Muscle of leg (tissue), 11 donors: ENCODE results near the gene FBXW8. TPM values are rescaled to one million over a fixed set of nuclear protein-coding genes. Genes with fewer than 3 reads are reported as not detected.

ENCODE experiments used
- DNase-seq: peaks from one replicate; pipeline ENCODE4 v3.0.0; 2013
- H3K27ac ChIP-seq: one replicate; pipeline ENCODE4 v1.5.1; 2013; ENCODE audit warnings: mild to moderate bottlenecking, low read length, control low read depth
- H3K27me3 ChIP-seq: one replicate; pipeline ENCODE4 v1.6.1; 2013; ENCODE audit warnings: low read length; ENCODE audit not compliant: control insufficient read depth, insufficient read depth
- H3K36me3 ChIP-seq: one replicate; pipeline ENCODE4 v1.6.1; 2013; ENCODE audit warnings: low read length; ENCODE audit not compliant: control insufficient read depth, insufficient read depth
- H3K4me1 ChIP-seq: one replicate; pipeline ENCODE4 v1.6.1; 2013; ENCODE audit warnings: low read length; ENCODE audit not compliant: control insufficient read depth, insufficient read depth
- H3K4me3 ChIP-seq: one replicate; pipeline ENCODE4 v1.5.1; 2013; ENCODE audit warnings: low read length, control low read depth
- H3K9me3 ChIP-seq: replicated peaks from 2 replicates; pipeline ENCODE4 v1.6.1; 2013; ENCODE audit warnings: low read depth, low read length; ENCODE audit not compliant: control insufficient read depth
- WGBS: methylation state at CpG from one replicate; pipeline ENCODE4 v1.1.5; 2013; ENCODE audit warnings: missing lambda C conversion rate; ENCODE audit not compliant: insufficient coverage; 5-methylcytosine and 5-hydroxymethylcytosine counted together
- polyA plus RNA-seq, 8 donors: library from polyadenylated mRNA; unstranded; fragments of 120-200 nt; gene quantifications; one replicate each; pipeline versions ENCODE4 v1.2.1 to v1.2.3, GENCODE V29; 2013; ENCODE audit warnings: inconsistent platforms in 1 of 8, low replicate concordance in 1 of 8; ENCODE audit not compliant: insufficient read length in 8 of 8, insufficient read depth in 1 of 8
- total RNA-seq: library from RNA; stranded (reverse); fragments of 120-200 nt; gene quantifications from one replicate; pipeline ENCODE4 v1.2.4, GENCODE V29; 2013

The FBXW8 gene
- total and polyA plus RNA-seq, 9 donors: 11.1 to 20.3 (median 14.8) TPM

- no peaks in the 10 kb centered on the region for H3K27me3 ChIP-seq
- DNase-seq: no peak
- no peak overlapping the region for H3K4me3 ChIP-seq
- H3K36me3 ChIP-seq: peaks cover 18% of the 10 kb centered on the region
- no peak overlapping the region for H3K27ac ChIP-seq
- H3K9me3 ChIP-seq: no peaks in the 10 kb centered on the region
- peaks cover 7% of the 10 kb centered on the region for H3K4me1 ChIP-seq
- 89% methylated on average over 2 of the region's 4 CpGs for WGBS
Observed at GRCh38 chr12:116971222-116971621, 60.5 kb downstream of the FBXW8 start.

GRCh38 chr12:116975779-116976393, 65.1 kb downstream of the FBXW8 start:
- Histone ChIP-seq H3K36me3 (peaks cover 10% of the 10 kb centered on the region), H3K4me1 (no peaks in the 10 kb centered on the region), H3K27me3 (no peaks in the 10 kb centered on the region), H3K9me3 (no peaks in the 10 kb centered on the region), H3K4me3 (no peak overlapping the region), H3K27ac (no peak overlapping the region)
- 88% methylated on average over 1 of the region's 3 CpGs for WGBS
- DNase-seq: no peak

GRCh38 chr12:116977465-116978380, 67.0 kb downstream of the FBXW8 start:
- no peaks in the 10 kb centered on the region for H3K27me3 ChIP-seq
- no peak overlapping the region for H3K4me3 ChIP-seq

GRCh38 chr12:116978791-116979508, 68.2 kb downstream of the FBXW8 start:
- Histone ChIP-seq H3K27me3 (no peaks in the 10 kb centered on the region), H3K4me3 (no peak overlapping the region), H3K27ac (no peak overlapping the region), H3K4me1 (no peaks in the 10 kb centered on the region), H3K9me3 (no peaks in the 10 kb centered on the region), H3K36me3 (peaks cover 4% of the 10 kb centered on the region)
- no peak for DNase-seq
- 78% methylated on average over 5 of the region's 7 CpGs for WGBS

More at GRCh38 chr12:116977465-116978380, 67.0 kb downstream of the FBXW8 start:
- 53% methylated on average over 4 of the region's 13 CpGs for WGBS
- DNase-seq: no peak
- Histone ChIP-seq H3K4me1 (no peaks in the 10 kb centered on the region), H3K36me3 (peaks cover 10% of the 10 kb centered on the region), H3K27ac (no peak overlapping the region), H3K9me3 (no peaks in the 10 kb centered on the region)

- H3K36me3 ChIP-seq: peaks cover 3% of the 10 kb centered on the region
- H3K4me3 ChIP-seq: no peak overlapping the region
- no CpG with 5 or more reads among the region's 1 CpG for WGBS
- no peaks in the 10 kb centered on the region for H3K27me3 ChIP-seq
- H3K4me1 ChIP-seq: no peaks in the 10 kb centered on the region
- H3K27ac ChIP-seq: no peak overlapping the region
- no peaks in the 10 kb centered on the region for H3K9me3 ChIP-seq
- no peak for DNase-seq
Observed at GRCh38 chr12:116980083-116980482, 69.3 kb downstream of the FBXW8 start.

- WGBS: 73% methylated on average over 5 of the region's 10 CpGs
- H3K4me1 ChIP-seq: no peaks in the 10 kb centered on the region
- H3K27ac ChIP-seq: no peak overlapping the region
- DNase-seq: peak; percentile 42
- no peaks in the 10 kb centered on the region for H3K9me3 ChIP-seq
- no peaks in the 10 kb centered on the region for H3K27me3 ChIP-seq
- peaks cover 20% of the 10 kb centered on the region for H3K36me3 ChIP-seq
- no peak overlapping the region for H3K4me3 ChIP-seq
Observed at GRCh38 chr12:116982791-116983411, 72.2 kb downstream of the FBXW8 start.

- H3K36me3 ChIP-seq: peaks cover 25% of the 10 kb centered on the region
- no peak overlapping the region for H3K27ac ChIP-seq
- no peaks in the 10 kb centered on the region for H3K9me3 ChIP-seq
- H3K4me3 ChIP-seq: no peak overlapping the region
- H3K4me1 ChIP-seq: no peaks in the 10 kb centered on the region
- 50% methylated on average over 5 of the region's 5 CpGs for WGBS
- no peaks in the 10 kb centered on the region for H3K27me3 ChIP-seq
- DNase-seq: no peak
Observed at GRCh38 chr12:116984098-116984497, 73.3 kb downstream of the FBXW8 start.

- no peaks in the 10 kb centered on the region for H3K27me3 ChIP-seq
- no peak overlapping the region for H3K4me3 ChIP-seq
- H3K9me3 ChIP-seq: no peaks in the 10 kb centered on the region
- no peak for DNase-seq
- no peaks in the 10 kb centered on the region for H3K4me1 ChIP-seq
- H3K36me3 ChIP-seq: peaks cover 36% of the 10 kb centered on the region
- H3K27ac ChIP-seq: no peak overlapping the region
Observed at GRCh38 chr12:116990329-116990728, 79.6 kb downstream of the FBXW8 start.

- Histone ChIP-seq H3K27ac (no peak overlapping the region), H3K9me3 (no peaks in the 10 kb centered on the region), H3K4me1 (no peaks in the 10 kb centered on the region), H3K4me3 (no peak overlapping the region), H3K36me3 (peaks cover 41% of the 10 kb centered on the region), H3K27me3 (no peaks in the 10 kb centered on the region)
- 80% methylated on average over 4 of the region's 7 CpGs for whole genome bisulfite sequencing
- DNase-seq: no peak
Observed at GRCh38 chr12:116990971-116991966, 80.5 kb downstream of the FBXW8 start.
